Pons (tissue), 1 donor: ENCODE data around the gene WRAP53.

Experiments
- DNase-seq: peaks from one replicate; pipeline ENCODE4 v3.0.0-alpha.2; 2016; ENCODE audit warnings: low spot score

WRAP53 gene

DNA sequence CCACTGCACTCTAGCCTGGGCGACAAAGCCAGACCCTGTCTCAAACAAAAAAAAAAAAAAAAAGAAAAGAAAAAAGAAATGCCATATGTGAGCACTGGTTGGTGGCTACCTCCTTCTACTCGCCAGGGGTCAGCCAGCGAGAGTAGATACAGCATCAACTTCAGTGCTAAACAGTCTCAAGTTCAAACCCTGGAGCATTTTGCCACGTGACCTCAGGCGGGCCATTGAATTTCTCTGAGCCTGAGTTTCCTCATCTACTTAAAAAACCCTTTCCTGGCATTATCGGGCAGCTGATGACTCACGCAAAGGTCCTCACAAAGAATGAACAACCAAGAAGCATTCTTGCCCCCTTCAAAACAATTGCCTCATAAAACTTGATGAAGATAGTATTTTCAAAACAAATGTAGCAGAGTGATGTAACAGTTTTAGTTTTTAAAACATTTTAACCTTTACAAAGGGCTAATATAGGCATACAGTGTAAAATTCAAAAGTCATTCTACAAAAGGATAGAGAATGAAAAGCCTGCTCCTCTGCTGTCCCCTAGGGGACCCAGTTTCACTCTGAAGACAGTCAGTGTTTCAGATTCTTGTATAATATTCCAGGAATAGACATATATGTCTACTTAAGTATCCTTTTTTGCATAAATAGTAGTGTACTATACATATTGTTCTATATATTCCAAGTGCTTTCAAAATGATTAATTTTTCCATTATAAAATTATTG, 57.6 kb downstream of the WRAP53 start:
- DNase-seq: no peak

DNA sequence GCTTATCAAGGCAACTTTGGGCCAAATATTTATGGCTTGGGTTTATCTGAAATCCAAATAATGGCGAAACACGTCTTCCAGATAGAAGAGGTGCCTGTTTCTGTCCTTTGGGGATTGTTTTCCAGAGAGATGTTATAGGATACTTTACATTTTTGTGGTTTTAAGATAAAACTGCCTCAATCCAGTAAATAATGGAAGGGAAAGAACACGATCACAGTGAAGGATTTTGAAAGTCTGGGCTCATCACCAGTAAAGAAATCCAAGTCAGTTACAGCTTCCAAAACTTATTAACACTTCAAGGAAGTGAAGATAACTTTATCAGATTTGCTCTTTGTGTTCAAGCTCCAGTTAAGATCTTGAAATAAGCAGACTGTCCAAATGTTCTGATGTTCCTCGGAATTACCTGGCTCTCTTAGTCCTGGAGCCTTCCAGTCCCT, 59.4 kb downstream of the WRAP53 start:
- DNase-seq: no peak

DNA sequence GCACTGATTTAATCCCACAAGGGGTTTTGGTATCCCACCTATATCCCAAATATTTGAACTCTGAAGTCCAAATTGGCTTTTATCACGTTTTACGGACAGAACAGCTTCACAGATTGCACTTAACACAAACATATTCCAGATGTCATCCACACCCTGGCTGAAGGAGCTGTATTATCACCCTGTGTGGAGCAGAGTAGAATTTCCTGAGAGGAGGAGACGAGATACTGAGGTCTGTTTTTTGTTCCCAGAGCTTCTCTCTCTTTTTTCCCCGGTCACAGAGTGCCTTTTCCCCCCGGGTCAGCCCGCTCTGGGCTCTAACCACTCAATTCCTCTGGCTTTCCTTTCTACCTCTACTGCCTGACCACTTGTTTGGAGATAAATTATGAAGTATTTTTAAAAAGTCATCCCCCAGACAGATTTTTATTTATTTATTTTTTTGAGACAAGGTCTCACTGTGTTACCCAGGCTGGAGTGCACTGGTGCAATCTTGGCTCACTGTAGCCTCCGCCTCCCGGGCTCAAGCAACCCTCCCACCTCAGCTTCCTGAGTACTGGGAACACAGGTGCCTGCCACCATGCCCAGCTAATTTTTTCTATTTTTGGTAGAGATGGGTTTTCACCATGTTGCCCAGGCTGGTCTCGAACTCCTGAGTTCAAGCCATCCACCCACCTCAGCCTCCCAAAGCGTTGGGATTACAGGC, 59.9 kb downstream of the WRAP53 start:
- DNase-seq: no peak

DNA sequence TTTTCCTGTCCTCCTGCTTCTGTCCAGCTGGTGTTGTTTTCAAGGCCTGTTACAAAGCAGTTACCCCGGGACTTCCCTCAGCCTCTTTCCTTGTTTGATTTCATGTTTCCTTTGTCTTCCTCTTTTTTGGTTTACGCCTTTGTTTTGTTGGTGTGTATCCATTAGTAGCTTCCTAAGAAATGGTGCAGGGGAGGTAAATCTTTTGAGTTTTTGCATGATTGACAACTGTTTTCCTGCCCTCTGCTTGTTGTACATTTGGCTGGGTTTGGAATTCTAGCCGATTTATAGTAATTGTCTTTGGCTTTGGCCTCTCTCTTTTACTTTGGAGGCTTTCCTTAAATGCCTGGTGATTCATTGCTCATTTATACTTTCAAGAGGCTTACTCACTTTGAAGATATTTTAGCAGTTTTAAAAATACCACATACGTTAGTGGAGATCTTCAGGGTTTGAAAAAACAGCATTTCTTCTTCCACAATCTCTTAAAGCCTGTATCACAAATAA, 62.1 kb downstream of the WRAP53 start:
- DNase-seq: no peak
